GM13977 (cell line): ENCODE measurements around the gene GKN2.

Experiments used
- DNase-seq: peaks from one replicate; pipeline ENCODE4 v3.0.0; 2012; ENCODE audit warnings: low spot score
- CTCF ChIP-seq: IDR thresholded peaks from 2 replicates; pipeline ENCODE4 v1.5.1; 2012; ENCODE audit warnings: mild to moderate bottlenecking, control low read depth; ENCODE audit not compliant: insufficient read depth; ENCODE audit errors: extremely low read depth, missing control alignments
- in situ Hi-C: fragments of 300-500 bp; cut with MboI; formaldehyde crosslinking; loops from one replicate; pipeline ENCODE4 v1.12.0; 2022; ENCODE audit warnings: low sequenced_read_pairs, low pct_unique_long_range_greater_than_20kb, mixed read lengths, inconsistent platforms; ENCODE audit not compliant: unreplicated experiment

Gene GKN2

GRCh38 chr2:68975844-68976243 is 23.2 kb upstream of the GKN2 start:
- DNase-seq, result no peak
- in situ Hi-C loops, result no loop called here
- no peak for TF ChIP-seq CTCF

GRCh38 chr2:68974946-68975665 is 22.4 kb upstream of the GKN2 start:
- in situ Hi-C loops, result no loop called here

GRCh38 chr2:68974251-68974650 is 21.6 kb upstream of the GKN2 start, which contains the start of gene GKN1:
Gene GKN1, plus strand, starts transcription at chr2:68974636. Its CDS starts 42 bp downstream, at chr2:68974678.
- in situ Hi-C loops, result no loop called here
- no peak for DNase-seq
- no peak for TF ChIP-seq CTCF

More at GRCh38 chr2:68974946-68975665, 22.4 kb upstream of the GKN2 start:
- DNase-seq, result no peak
- TF ChIP-seq CTCF, result no peak

- in situ Hi-C loops, result no loop called here
- TF ChIP-seq CTCF, result no peak
- DNase-seq, result no peak
These were observed 19.0 kb upstream of the GKN2 start for GRCh38 chr2:68971591-68972231.

- no peak for DNase-seq
- in situ Hi-C loops, result no loop called here
- TF ChIP-seq CTCF, result no peak
These were observed 18.0 kb upstream of the GKN2 start for GRCh38 chr2:68970566-68971265.

- in situ Hi-C loops, result no loop called here
- no peak for TF ChIP-seq CTCF
- no peak for DNase-seq
These were observed 17.2 kb upstream of the GKN2 start for GRCh38 chr2:68969736-68970490.
